Ovary (tissue), 3 donors: ENCODE data around the gene TOP2B.

Source experiments
- CTCF ChIP-seq, 3 donors: fragments of 450-650 bp in 2 of 3; fragments of 200-600 bp in 1 of 3; IDR thresholded peaks; one replicate each; pipeline versions ENCODE4 v1.5.1 to v1.8.0; 2016 to 2022; ENCODE audit warnings: antibody characterized with exemption in 3 of 3, mild to moderate bottlenecking in 1 of 3
- POLR2A ChIP-seq: fragments of 450-650 bp; IDR thresholded peaks from one replicate; pipeline ENCODE4 v1.6.1; 2017; ENCODE audit warnings: antibody characterized with exemption, mild to moderate bottlenecking, moderate library complexity
- donor health status: DM: no; HTN: no; CAD: no.

GRCh38 chr3:25584011-25584789 is 80.5 kb downstream of the TOP2B start:
- TF ChIP-seq CTCF (IDR thresholded peaks at IDR 0.05) = no peak
- TF ChIP-seq POLR2A = no peak
